Hippocampal formation (tissue), 2 donors: ENCODE measurements around the gene EDARADD.
"Not testable (repeated sequence)": the region's sequence is repeated elsewhere in the genome, so short reads cannot be mapped to it uniquely, and the experiment has no call there.

Experiments
- DNase-seq, 2 donors: peaks; one replicate each; lab custom pipeline; 2025; lab: John Stamatoyannopoulos, UW

EDARADD gene

DNA sequence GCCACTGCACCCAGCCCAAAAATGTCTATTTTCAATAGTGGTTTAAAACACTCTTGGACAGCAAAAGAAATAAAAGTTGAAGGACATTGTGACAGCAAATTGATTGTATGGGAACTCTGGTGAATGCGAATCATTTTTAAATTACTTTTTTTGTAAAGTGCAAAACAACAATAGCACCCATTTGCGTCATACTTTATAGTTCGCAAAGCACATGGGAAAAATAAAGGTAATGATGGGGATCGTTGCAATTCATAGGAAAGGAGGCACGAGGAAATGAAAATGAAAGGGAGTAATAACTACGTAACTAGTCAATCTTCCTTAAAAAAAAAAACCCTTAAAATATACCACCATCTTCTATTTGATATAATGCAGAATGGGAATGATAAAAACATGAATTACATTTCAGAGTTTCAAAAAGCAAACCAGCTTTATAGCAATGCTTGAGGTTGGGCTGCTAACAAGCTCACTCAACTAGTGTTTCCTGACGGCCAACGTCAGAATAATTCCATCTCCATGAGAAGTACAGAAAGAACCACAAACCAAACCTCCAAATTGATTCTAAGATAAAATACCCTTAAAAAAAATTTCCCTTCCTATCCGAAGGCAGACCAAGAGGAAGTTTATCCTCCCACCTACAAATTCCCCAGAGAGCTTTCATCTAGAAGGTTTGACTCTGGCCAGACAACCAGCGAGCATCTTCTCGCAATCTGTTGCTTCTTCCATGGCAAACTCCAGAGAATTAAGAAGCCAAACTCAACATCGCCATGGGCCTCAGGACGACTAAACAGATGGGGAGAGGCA, at the start of gene EDARADD:
Gene EDARADD, plus strand, starts transcription at position 606 of the 801 bp plus-strand sequence. Its CDS starts 159 bp downstream, at position 765.
- DNase-seq: no peak

GRCh38 chr1:236345728-236346127, 48.4 kb upstream of the EDARADD start:
- DNase-seq: no peak

DNA sequence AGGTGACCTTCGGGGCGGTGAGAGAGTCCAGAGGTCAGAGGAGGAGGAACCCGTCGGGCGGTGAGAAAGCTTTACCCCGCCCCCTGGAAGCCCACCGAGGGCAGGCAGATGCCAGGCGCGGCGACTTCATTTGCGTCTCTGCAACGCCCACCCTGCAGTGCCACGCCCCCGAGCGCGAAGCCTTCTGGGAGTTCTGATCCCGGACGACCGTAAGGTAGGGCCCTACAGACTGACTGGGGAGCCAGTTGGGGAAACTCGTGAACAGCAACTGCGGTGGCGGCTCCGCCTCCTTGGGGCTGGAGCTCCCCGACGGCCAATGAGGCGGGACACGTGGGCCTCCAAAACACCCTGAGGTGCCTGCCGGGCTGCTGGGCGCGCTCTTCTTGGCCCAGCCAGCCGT, 46.0 kb upstream of the EDARADD start:
- DNase-seq: no peak

DNA sequence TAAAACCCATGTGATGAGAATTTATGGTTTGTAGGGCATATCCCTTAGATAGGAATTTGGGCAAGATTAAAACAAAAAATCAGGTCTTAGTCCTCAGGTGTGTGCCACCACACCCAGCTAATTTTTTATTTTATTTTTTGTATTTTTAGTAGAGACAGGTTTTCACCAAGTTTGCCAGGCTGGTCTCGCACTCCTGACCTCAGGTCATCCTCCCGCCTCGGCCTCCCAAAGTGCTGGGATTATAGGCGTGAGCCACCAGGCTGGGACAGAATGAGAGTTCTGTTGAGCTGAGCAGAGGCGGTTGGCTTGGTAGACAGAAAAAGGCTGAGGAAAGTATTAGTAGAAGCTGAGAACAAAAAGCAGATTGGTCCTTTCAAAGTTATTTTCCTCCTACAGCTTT, 43.8 kb upstream of the EDARADD start:
- DNase-seq: no peak

GRCh38 chr1:236351875-236352573, 42.1 kb upstream of the EDARADD start:
- DNase-seq: no peak

- DNase-seq: not testable (repeated sequence)
Observed at GRCh38 chr1:236352747-236353146, 41.3 kb upstream of the EDARADD start.

GRCh38 chr1:236353813-236354212, 40.3 kb upstream of the EDARADD start:
- no peak for DNase-seq

DNA sequence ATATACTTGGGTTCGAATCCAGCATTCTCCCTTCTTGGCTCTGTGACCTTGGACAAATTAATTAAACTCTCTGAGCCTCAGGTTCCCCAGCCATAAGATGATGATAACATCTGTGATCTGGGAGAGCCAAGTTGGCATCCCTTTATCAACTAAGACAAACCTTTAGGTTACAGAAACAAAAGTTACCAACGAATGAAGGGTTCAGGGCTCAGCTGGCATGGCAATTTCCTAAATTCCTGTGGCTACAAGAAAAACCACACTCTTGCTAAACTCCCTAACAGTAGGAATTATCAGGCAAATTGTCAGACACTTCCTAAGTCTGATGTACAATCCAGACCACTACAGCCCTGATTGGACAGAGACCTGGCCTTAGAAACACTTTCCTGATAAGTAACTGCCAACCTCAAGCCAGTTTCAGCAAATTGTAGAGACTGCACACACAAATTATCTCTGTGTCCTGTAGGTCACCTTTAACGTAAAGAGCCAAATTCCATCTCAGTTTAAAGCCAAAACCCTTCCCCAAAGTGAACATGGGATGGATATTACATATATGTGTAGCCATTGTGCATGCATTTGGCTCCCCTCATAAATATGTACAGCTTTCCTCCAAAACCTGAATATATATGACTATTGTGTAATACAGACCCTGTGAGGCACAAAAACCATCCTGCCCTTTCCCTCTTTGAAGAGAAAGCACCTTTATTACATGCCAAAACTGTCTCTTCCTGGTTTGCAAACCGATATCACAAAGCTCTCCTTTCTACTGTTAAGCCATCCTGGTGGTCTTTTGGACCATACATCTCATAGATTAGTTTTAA, 39.5 kb upstream of the EDARADD start:
- no peak for DNase-seq

GRCh38 chr1:236356141-236356540, 37.9 kb upstream of the EDARADD start:
- no peak for DNase-seq

GRCh38 chr1:236361909-236362590, 32.0 kb upstream of the EDARADD start:
- DNase-seq: no peak

- no peak for DNase-seq
Observed at GRCh38 chr1:236363237-236363636, 30.8 kb upstream of the EDARADD start.

DNA sequence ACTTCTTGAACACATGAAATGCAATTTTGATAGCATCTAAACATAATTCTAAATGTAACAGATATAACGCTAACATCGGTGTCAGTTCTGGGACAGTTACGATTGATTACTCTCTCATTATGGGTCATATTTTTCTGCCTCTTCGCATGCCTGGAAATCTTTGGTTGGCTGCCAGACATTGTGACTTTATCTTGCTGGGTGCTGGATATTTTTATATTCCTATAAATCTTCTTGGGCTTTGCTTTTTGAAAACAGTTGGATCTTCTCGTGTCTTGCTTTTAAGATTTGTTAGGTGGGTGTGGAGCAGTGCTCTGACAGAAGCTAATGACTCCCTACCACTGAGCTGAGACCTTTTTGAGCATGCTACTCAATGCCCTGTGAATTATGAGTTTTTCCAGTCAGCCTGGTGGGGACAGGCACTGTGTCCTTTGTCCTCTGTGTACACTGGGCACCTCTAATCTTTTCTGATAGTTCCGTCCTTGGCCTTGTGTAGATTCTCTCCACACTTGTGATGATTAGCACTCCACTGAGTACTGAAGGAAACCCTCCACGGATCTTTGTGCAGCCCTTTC, 28.0 kb upstream of the EDARADD start:
- DNase-seq: no peak

DNA sequence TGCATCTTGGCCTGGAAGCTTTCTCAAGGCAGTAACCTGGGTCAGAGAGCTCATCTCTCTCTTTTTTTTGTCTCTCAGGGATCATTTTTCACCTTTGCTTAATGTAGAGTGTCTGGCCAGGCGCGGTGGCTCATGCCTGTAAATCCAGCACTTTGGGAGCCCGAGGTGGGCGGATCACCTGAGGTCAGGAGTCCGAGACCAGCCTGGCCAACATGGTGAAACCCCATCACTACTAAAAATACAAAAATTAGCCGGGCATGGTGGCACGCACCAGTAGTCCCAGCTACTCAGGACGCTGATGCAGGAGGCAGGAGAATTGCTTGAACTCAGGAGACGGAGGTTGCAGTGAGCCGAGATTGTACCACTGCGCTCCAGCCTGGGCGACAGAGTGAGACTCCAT, 27.4 kb upstream of the EDARADD start:
- not testable (repeated sequence) for DNase-seq

- DNase-seq: no peak
Observed at GRCh38 chr1:236370420-236370819, 23.7 kb upstream of the EDARADD start.

- DNase-seq: no peak
Observed at GRCh38 chr1:236371083-236371482, 23.0 kb upstream of the EDARADD start.

GRCh38 chr1:236377832-236378535, 16.1 kb upstream of the EDARADD start:
- DNase-seq: no peak

DNA sequence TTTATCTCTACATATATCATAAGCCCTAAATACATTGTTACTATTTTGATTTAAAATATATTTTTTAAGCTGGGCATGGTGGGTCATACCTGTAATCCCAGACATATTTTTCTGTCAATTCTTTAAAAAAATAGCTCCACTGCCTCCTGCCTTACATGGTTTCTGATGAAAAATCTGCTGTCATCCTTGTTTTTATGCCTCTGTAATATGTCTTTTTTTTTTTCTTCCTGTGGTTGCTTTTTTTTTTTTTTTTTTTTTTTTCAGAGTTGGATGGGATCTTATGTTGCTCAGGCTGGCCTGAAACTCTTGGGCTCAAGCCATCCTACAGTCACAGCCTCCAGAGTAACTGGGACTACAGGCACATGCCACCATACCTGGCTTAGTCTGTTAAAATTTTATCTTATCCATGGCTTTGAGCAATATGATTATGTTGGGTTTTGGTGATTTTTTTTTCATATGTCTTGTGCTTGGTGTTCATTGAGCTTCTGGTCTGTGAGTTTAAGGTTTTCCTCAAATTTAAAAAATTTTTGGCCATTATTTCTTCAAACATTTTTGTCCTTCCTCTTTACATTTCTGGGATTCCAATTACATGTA, 12.4 kb upstream of the EDARADD start:
- no peak for DNase-seq

DNA sequence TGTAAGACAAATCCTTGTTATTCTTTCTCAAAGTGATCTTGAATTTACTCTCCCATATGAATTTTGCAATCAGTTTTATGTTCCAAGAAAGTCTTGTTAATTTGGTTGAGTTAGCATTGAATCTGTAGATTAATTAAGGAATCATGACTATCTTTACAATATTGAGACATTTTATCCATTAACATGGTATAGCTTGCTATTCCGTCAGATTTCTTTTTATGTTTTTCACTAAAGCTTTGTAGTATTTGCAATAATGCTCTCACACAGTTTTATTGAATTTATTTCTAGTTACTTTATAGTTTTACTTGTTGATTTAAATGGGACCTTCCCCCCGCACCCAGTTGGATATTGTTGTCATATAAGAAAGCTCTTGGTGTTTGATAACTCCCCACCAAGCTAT, 5.8 kb upstream of the EDARADD start:
- DNase-seq: no peak

- no peak for DNase-seq
Observed at GRCh38 chr1:236389253-236389652, 4.8 kb upstream of the EDARADD start.

DNA sequence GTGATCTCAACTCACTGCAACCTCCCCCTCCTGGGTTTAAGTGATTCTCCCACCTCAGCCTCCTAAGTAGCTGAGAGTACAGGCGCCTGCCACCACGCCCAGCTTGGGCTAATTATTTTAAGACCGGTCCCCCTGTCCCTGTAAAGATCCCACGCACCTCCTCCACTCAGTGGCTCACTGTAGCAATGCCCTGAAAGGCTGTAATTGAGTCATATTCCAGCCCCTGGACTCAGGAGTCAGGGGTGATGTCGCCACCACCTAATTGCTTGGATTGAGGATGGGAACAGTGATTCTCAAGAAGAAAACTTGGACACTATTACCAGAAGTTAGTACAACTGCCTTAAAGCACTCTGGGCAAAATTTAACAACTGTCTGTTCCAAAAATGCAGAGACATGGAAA, 3.1 kb upstream of the EDARADD start:
- DNase-seq: no peak

- DNase-seq: no peak
Observed at GRCh38 chr1:236392182-236392581, 1.9 kb upstream of the EDARADD start.
